GM19468 (cell line): ENCODE measurements around the gene BNIP5.

Experiments
- ATAC-seq: cut with Tn5 transposase; IDR thresholded peaks from one replicate; pipeline ENCODE4 v1.9.1; 2021; ENCODE audit warnings: mild to moderate bottlenecking, moderate library complexity, moderate number of reproducible peaks; ENCODE audit not compliant: unreplicated experiment; ENCODE audit errors: extremely low read depth

Gene BNIP5

DNA sequence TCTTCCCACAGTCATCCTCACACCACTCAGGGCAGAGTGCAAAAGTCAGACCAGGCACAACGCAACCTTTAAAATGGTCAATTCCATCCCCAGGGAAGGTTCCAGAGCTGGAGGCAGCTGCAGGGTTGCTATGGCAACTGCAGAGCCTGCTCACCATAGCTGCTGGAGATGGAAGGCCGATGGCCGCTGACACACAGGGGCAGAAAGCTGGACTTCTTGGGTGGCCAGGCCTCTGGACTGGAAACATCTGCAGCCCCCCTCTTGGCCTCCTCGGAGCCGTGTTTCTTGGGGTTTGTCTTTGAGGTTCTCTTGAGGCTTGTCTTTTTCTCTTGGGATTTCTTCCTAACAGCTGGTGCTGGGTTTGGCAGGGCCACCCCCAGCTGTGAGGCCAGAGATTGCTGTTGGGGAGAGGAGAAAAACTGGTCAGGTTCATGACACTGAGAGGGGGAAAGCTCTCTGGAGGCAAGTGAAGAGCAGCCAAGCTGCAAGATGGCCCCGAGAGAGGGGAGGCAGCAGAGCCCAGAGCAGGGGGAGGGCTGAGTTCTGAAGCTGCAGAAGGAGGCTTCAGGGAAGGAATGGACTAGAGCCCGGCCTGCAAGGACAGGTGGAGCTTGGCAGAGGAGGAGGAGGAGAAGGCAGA, 10.2 kb downstream of the BNIP5 start:
- no peak for ATAC-seq

DNA sequence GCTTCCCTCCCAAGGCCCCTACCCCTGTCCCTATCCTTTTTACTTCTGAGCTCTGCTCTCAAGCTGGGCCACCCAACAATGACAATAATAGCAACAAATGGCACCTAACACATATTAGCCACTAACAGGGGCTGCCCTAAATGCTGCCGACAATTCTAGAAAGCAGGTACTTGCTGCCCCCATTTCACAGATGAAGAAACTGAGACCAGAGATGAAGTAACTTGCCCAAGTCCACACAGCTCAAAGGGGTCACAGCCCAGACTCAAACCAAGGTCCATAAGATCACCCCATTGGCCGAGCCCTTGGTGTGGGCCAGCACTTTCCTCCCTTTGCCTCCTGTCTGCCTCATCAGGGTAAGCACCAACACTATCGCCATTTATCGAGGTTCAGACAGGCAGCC, 12.0 kb downstream of the BNIP5 start:
- no peak for ATAC-seq

DNA sequence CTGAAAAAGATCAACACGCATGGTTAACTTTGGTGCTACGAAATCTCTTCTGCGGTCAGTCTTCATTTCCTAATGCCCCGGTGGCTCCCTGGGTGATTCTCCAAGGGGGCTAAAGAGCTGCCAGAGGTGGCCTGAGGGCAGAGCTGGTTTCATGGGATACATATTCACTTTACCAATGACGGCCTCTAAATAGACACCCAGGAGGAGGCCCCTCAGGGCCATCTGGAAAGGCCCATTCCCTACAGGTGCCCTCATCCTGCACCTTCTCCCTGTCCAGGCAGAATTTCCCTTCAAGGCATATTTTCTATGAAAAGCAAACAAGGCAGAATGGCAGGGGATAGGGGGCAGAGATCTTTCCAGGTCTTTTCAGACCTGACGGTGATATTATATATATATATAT, 12.5 kb downstream of the BNIP5 start:
- no peak for ATAC-seq

DNA sequence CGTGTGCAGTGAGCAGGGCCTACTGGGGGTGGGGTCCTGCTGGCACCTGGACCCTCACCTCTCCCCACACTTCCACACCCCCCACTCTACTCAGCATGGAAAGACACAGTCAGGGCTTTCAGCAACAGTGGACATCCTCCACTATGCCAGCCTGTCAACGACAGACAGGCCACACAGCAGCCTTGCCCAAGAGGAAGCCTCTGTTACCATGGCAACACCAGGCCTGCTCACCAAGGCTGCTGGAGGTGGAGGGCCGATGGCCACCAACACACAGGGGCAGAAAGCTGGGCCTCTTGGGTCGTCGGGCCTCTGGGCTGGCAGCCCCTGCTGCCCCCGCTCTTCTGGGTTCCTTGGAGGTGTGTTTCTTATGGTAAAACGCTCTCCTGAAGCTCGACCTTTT, 13.6 kb downstream of the BNIP5 start:
- no peak for ATAC-seq

DNA sequence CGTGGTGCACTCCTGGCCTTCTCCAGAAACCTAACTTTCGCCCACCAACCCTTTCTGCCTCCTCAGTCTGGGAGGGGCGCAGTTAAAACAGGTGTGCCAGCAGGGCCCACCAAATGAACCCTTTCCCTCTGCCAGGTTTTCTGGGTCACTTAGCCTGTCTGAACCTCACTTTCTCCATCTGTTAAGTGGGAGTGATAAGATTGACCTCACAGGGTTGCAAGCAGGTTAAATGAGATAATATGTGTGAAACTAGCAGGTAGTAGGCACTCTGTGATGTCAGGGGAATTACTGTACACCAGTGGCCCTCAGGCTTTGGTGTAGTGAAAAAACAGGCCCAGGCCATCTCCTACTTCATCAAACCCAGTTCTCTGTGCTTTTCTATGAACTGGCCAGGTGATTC, 14.1 kb downstream of the BNIP5 start:
- no peak for ATAC-seq

DNA sequence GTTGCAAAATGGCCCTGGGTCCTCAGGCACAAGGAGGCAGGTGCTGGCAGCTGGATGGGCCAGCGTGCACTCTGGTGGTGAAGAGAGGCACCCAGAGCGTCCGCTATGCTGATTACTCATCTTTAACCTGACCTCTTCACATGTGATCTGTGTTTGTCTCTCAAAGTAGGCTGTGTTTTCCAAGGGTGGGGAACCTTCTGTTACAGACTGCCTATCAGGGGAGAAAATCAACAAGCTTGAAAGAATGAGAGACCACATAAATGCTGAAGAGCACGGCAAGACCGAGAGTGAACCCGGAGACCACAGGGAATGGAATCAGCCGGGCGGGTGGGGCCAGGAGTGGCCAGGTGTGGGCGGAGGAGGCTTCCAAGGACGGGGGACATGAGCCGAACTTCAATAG, 16.2 kb downstream of the BNIP5 start:
- no peak for ATAC-seq

DNA sequence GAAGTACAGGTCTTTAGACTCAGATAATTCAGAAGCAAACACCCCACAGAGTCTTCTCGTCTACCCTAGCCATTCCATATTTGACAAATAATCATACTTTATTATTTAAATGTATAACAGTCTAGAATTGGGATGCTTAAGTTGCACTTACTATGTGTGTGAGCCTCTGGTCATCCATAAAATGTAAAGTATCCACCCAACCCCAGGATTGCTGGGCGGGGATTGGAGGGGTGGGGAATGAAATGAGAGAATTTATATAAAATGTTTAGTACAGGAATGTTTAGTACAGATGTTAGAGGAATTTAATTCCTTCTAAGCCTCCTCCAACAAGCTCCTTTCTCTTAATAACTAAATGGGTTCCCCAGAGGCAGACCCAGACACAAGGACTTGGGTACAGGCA, 16.9 kb downstream of the BNIP5 start:
- no peak for ATAC-seq

DNA sequence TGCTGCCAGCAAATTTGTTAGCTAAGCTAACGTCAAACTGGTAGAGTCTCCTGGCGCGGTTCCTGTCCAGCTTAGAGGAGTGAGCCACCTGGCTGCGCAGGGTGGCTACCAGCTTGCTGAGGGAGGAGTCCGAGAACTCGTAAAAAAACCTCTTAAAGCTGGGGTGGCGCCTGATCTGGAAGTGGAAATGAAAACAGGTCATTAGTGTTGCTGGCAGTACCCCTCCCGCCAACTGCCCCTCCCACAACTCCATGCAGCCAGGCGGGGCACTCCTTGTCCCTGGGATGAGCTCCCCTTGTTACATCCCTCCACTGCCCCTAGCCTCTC, 17.3 kb downstream of the BNIP5 start:
- ATAC-seq = no peak

DNA sequence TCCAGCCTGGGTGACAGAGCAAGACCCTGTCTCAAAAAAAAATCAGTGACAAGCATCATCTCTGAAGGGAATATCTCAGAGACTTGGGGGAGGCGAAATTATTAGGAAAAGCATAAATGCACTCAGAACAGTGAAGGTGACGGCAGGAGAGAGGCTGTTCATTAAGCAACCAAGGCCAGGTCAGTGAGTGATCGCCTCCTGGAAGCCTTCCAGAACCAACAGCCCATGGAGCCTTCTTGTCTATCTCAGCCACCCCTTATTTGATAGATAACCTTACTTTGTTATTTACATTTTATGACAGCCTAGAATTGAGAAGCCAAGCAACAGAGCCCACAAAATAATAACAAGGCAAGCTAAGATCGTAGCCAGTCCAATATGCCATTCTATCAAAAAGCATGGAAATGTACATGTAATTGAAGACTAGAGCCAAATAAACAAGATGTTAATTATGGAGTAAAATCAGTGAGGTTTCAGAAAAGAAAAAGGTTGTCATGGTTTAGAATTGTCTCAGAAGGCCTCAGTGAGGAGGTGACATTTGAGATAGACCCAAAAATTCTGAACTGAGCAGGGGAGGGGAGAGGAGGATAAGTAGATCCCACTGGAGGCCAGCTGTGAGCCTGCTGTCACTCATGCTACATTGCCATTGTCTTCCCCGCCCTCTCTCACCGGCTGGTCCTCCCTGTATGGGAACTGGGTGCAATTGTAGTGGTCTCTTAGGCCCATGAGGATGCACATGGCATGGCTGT, 17.8 kb downstream of the BNIP5 start:
- ATAC-seq = no peak

DNA sequence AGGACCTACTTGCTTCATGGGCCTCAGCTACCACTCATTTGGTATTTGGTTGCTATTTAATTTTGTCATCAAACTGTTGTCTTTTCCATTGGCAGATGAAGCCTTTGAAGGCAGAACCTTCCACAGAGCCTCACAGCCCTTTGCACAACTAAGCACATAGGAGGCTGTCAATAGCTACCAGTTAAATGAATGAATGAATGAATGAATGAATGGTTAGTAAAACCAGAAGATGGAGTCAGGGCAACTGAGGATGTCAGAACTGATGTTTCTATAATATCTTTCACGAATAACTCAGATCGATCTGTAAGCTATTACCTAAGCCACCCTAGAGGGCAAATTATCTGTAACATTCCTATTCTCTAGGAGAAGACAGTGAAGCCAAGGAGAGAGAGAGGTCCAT, 19.1 kb downstream of the BNIP5 start:
- ATAC-seq = no peak

DNA sequence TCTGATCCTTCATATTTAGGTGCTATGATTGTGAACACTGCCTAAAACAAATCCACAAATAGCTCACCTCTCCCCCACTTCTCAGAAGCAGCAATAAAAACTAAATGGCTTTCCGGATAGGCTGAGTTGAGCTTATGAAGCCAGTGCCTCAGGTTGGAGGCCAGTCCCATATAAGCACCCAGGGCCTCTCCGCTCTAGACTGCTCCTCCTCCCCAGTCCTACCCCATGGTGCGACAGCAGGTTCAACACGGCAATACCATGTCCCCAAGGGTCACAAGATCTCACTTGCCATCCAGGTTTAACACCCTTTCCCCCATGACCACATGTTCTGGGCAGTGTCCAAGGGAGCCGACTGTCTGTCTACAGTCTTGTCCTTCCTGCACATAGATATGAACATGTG, 20.8 kb downstream of the BNIP5 start:
- no peak for ATAC-seq

DNA sequence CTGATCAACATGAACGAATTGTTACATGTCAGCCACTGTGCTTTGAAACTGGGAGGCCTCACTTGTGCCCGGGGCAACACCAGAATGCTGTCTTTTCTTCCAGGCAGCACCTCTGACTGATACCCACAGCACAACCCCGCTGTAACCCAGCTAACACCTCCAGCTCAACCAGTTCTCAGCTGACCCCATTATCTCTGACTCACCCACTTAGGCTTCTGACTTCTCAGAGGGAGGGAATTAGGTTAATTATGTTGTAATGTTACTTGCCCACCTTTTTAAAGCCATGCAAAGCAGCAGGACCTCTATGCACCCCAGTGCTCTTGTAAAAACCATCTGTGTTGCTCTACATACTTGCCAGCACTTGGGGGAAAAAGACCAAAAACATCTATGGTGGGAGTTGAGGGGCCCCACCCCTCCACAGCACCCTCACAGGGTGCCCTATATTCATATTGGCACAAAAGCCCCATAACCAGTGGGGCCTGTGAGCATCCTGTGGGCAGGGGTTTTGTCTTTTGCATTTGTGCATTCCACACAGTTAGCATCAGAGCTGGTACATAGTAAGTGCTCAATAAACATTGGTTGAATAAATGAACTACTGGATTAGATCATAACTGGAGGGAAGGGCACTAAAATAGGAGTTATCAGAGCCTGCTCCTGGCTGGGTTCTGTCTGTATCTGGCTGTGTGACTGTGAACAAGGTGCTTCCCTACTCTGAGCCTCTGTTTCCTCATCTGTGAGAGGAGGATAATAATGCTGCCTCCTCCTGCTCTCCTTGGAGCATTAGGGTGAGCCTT, 22.3 kb downstream of the BNIP5 start:
- no peak for ATAC-seq

DNA sequence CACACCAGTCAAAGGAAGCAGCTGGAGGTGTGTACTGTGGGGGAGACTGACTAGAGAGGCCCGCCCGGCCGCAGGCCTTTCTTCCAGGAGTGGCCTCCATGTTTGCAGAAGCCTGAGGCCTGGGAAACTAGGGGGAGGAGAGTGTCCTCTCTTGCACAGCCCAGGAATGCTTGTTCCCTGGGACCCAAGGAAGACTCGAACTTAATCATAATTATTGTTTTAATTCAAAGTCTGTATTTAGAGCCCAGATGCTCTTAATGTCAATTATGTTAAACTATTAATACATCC, 23.1 kb downstream of the BNIP5 start:
- ATAC-seq = no peak

DNA sequence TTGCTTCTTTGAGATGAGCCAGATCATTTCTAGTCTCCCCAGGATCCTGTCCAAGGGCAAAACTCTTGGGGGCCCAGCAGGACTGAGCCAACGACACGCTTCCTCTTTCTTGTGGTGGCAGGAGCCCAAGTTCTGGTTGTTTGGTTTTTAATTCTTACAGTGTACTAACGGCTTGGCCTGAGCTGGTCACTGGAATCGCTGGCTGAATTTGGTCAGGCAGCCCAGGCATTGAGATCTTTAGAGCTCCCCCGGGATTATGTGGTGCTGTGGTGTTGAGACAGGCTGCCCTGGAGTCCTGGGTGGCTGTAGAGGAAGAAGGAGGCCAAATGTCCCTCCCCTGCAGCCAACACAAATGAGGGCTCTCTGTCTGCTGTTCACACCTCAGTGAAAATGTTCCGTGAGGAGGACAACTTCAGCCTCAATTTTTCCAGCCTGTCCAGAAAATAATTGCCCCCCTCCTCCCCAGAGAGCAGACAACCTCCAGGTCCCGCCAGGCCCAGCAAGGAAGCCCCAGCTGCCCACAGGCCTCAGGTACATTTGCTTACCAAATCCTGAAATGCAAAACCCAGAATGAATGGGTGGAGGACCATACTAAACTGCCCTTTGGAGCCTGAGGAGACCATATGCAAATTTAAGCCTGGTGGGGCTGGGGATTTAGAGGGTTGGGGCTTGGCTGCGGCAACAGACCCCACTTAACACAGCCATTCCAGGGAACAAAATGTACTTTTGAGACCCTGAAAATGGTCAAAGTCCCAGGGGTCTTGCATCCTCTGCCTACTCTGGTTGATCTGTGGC, 23.6 kb downstream of the BNIP5 start:
- no peak for ATAC-seq

DNA sequence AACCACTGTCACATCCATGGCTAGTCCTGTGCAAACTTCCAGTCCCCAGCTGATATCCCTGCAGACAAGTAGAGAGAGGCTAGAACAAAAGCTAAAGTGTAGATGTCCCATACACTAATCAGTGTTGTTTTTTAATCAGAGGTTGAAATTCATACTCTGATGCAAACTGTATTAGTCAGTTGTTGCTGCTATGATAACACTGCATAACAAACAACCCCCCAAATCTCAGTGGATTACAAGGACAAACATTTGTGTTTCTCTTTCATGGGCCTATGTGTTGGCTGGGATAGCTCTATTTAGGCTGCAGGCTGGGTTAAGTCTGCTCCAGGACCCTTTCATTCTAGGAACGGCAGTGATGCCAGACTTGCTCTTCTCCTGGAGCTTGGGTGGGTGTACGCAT, 26.8 kb downstream of the BNIP5 start:
- ATAC-seq = no peak

DNA sequence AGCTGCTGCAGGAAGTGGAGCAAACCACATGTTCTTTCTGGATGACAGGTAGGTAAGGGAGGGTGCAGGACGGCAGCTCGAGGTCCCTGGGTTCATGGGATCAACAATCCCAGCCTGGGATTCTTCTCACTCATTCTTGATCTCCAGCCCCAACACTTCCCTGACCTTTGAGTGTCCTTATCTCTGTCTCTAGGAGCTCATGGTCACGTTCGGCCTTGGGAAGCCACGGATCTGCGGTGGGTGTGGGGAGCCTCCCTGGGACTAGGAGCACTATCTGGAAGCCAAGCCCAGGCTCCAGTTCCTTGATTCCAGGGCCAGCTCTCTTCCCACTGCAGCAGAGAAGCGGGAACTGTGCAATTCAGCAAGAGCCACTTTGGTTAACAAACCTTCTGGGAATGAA, 27.5 kb downstream of the BNIP5 start:
- no peak for ATAC-seq

DNA sequence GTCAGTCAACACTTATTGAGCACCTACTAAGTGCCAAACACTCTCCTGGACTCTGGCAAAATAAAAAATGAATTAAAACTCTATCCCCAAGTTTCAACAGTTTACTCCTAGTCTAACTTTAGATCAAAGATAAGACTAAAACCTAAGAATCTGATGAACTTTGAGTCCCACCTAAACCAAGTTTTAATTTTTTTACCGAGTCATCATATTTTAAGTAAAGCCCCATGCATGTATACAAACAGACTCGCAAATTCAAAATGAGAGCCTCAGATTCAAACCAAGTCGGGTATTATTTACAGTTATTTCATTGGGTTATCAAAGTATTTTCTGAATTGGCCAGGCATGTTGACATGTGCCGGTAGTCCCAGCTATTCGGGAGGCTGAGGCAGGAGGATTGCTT, 28.2 kb downstream of the BNIP5 start:
- no peak for ATAC-seq

DNA sequence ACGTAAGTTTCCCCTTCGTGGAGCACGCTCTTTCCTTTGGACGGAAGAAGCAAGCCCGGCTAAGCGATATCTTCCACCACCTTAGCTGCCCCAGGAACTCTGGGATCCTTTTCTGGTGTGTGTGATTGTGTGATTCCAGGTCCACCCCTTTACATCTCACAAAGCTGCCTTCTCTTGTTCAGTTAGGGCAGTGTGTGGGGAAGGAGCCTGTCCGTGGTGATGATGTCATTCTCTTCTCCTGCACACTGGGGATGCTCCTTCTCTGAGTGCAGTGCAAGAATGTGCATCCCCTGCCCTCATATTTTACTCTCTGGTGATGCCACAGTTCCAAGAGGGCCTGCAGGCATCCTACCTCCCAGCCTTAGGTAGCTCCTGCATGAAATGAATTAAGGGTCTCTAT, 30.3 kb downstream of the BNIP5 start:
- ATAC-seq = no peak

DNA sequence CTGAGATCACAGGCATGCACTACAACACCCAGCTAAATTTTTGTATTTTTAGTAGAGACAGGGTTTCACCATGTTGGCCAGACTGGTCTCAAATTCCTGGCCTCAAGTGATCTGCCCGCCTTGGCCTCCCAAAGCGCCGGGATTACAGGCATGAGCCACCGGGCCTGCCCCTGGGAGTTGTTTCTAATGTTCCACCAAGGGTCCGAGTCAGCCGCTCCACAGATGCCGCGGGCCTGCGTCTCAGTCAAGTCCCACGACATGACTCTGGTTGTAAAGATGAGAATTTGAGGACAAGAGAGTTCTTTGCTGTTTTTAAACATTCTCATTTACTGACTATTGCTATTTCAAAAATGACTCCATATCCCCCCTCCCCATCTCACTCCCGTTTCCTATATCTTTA, 30.8 kb downstream of the BNIP5 start:
- ATAC-seq = no peak

DNA sequence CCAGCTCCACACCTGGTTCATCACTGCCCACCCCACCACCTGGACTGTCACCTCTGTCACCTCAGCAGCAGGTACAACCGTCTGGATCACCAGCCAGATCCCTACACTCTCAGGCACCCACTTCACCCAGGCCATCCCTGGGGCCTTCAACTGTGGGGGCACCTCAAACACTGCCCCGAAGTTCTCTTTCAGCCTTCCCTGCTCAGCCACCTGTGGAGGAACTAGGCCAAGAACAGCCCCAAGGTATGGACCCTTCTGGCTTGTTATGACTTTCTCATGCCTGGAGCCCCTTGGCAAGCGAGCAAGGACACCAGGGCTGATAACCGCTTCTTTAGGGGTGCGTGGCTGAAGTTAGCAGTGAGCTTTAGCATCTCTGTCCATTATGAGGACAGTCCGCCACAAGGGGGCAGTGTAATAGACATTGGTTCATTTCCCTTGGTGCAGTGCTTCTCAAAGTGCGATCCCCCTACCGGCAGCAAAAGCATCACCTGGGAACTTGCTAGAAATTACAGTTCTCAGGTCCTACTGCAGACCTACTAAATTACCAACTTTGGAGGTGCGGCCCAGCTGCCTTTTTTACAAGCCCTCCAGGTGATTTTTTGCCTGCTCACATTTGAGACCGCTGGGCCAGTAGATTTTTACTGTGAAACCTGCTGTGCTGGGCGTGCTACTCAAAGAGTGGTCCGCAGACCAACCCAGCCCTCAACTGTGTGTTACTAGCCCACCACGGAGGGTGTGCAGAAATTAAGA, 34.3 kb downstream of the BNIP5 start:
- ATAC-seq = no peak
